Stimulated activated naive CD8-positive, alpha-beta T cell treated with anti-CD3 and anti-CD28 coated beads, Interleukin-15, Interleukin-2, amounts not matched to agents 100 ng/mL and 50 ng/mL, for 24 hours (primary cell): ENCODE measurements around the gene SH3BP4.

Source experiments
- H3K27ac Mint-ChIP-seq: one replicate; pipeline ENCODE4 v1.8.0; 2021; ENCODE audit warnings: mild to moderate bottlenecking, mixed read lengths
- H3K27me3 Mint-ChIP-seq: one replicate; pipeline ENCODE4 v1.8.0; 2021; ENCODE audit warnings: mixed read lengths
- H3K36me3 Mint-ChIP-seq: one replicate; pipeline ENCODE4 v1.8.0; 2021; ENCODE audit warnings: low read depth, mixed read lengths
- H3K4me1 Mint-ChIP-seq: one replicate; pipeline ENCODE4 v1.8.0; 2021; ENCODE audit warnings: low read depth, mixed read lengths
- H3K4me3 Mint-ChIP-seq: one replicate; pipeline ENCODE4 v1.8.0; 2021; ENCODE audit warnings: mild to moderate bottlenecking, mixed read lengths
- H3K9me3 Mint-ChIP-seq: one replicate; pipeline ENCODE4 v1.8.0; 2021; ENCODE audit warnings: mixed read lengths

Gene SH3BP4

GRCh38 chr2:235059161-235059560, 107.3 kb downstream of the SH3BP4 start:
- H3K36me3 Mint-ChIP-seq, result no peaks in the 10 kb centered on the region
- no peak overlapping the region for H3K4me3 Mint-ChIP-seq
- no peaks in the 10 kb centered on the region for H3K9me3 Mint-ChIP-seq
- peaks cover 16% of the 10 kb centered on the region for H3K27me3 Mint-ChIP-seq
- H3K4me1 Mint-ChIP-seq, result no peaks in the 10 kb centered on the region
- no peak overlapping the region for H3K27ac Mint-ChIP-seq

GRCh38 chr2:235061656-235062055, 109.8 kb downstream of the SH3BP4 start:
- no peaks in the 10 kb centered on the region for H3K9me3 Mint-ChIP-seq
- no peak overlapping the region for H3K4me3 Mint-ChIP-seq
- no peak overlapping the region for H3K27ac Mint-ChIP-seq

GRCh38 chr2:235063471-235063961, 111.7 kb downstream of the SH3BP4 start:
- Mint-ChIP-seq H3K9me3 (peaks cover 1% of the 10 kb centered on the region), H3K27me3 (peaks cover 23% of the 10 kb centered on the region), H3K4me1 (no peaks in the 10 kb centered on the region), H3K27ac (no peak overlapping the region), H3K4me3 (no peak overlapping the region), H3K36me3 (no peaks in the 10 kb centered on the region)

More at GRCh38 chr2:235061656-235062055, 109.8 kb downstream of the SH3BP4 start:
- Mint-ChIP-seq H3K36me3 (no peaks in the 10 kb centered on the region), H3K27me3 (peaks cover 21% of the 10 kb centered on the region), H3K4me1 (no peaks in the 10 kb centered on the region)

GRCh38 chr2:235064976-235065375, 113.2 kb downstream of the SH3BP4 start:
- H3K4me3 Mint-ChIP-seq, result no peak overlapping the region
- H3K9me3 Mint-ChIP-seq, result peaks cover 9% of the 10 kb centered on the region
- H3K27me3 Mint-ChIP-seq, result peaks cover 24% of the 10 kb centered on the region
- H3K27ac Mint-ChIP-seq, result no peak overlapping the region
- H3K36me3 Mint-ChIP-seq, result no peaks in the 10 kb centered on the region
- no peaks in the 10 kb centered on the region for H3K4me1 Mint-ChIP-seq

GRCh38 chr2:235066490-235066889, 114.7 kb downstream of the SH3BP4 start:
- Mint-ChIP-seq H3K9me3 (peaks cover 9% of the 10 kb centered on the region), H3K4me1 (no peaks in the 10 kb centered on the region), H3K27ac (no peak overlapping the region), H3K36me3 (no peaks in the 10 kb centered on the region), H3K4me3 (no peak overlapping the region), H3K27me3 (peaks cover 18% of the 10 kb centered on the region)

GRCh38 chr2:235066895-235067294, 115.1 kb downstream of the SH3BP4 start:
- H3K27ac Mint-ChIP-seq, result no peak overlapping the region
- no peaks in the 10 kb centered on the region for H3K36me3 Mint-ChIP-seq
- H3K4me1 Mint-ChIP-seq, result no peaks in the 10 kb centered on the region
- no peak overlapping the region for H3K4me3 Mint-ChIP-seq
- peaks cover 9% of the 10 kb centered on the region for H3K9me3 Mint-ChIP-seq
- H3K27me3 Mint-ChIP-seq, result peaks cover 18% of the 10 kb centered on the region

- H3K27ac Mint-ChIP-seq, result no peak overlapping the region
- H3K4me3 Mint-ChIP-seq, result no peak overlapping the region
- H3K36me3 Mint-ChIP-seq, result no peaks in the 10 kb centered on the region
- H3K27me3 Mint-ChIP-seq, result peaks cover 18% of the 10 kb centered on the region
- H3K4me1 Mint-ChIP-seq, result no peaks in the 10 kb centered on the region
- peaks cover 9% of the 10 kb centered on the region for H3K9me3 Mint-ChIP-seq
Observed at GRCh38 chr2:235068701-235069100, 116.9 kb downstream of the SH3BP4 start.

- Mint-ChIP-seq H3K27me3 (peaks cover 13% of the 10 kb centered on the region), H3K4me3 (no peak overlapping the region), H3K9me3 (peaks cover 9% of the 10 kb centered on the region), H3K36me3 (no peaks in the 10 kb centered on the region), H3K27ac (no peak overlapping the region), H3K4me1 (no peaks in the 10 kb centered on the region)
Observed at GRCh38 chr2:235070063-235070706, 118.4 kb downstream of the SH3BP4 start.

GRCh38 chr2:235073868-235074413, 122.1 kb downstream of the SH3BP4 start:
- no peak overlapping the region for H3K27ac Mint-ChIP-seq
- peaks cover 6% of the 10 kb centered on the region for H3K27me3 Mint-ChIP-seq
- peaks cover 3% of the 10 kb centered on the region for H3K9me3 Mint-ChIP-seq
- no peaks in the 10 kb centered on the region for H3K36me3 Mint-ChIP-seq
- no peaks in the 10 kb centered on the region for H3K4me1 Mint-ChIP-seq
- H3K4me3 Mint-ChIP-seq, result no peak overlapping the region

GRCh38 chr2:235077046-235077445, 125.2 kb downstream of the SH3BP4 start:
- Mint-ChIP-seq H3K27me3 (no peaks in the 10 kb centered on the region), H3K4me1 (no peaks in the 10 kb centered on the region), H3K4me3 (no peak overlapping the region), H3K27ac (no peak overlapping the region), H3K36me3 (no peaks in the 10 kb centered on the region), H3K9me3 (no peaks in the 10 kb centered on the region)

- Mint-ChIP-seq H3K27ac (no peak overlapping the region), H3K9me3 (no peaks in the 10 kb centered on the region), H3K36me3 (no peaks in the 10 kb centered on the region), H3K4me1 (no peaks in the 10 kb centered on the region), H3K4me3 (no peak overlapping the region), H3K27me3 (no peaks in the 10 kb centered on the region)
Observed at GRCh38 chr2:235078182-235078581, 126.4 kb downstream of the SH3BP4 start.

GRCh38 chr2:235078914-235079472, 127.2 kb downstream of the SH3BP4 start:
- Mint-ChIP-seq H3K4me3 (no peak overlapping the region), H3K27ac (no peak overlapping the region), H3K36me3 (no peaks in the 10 kb centered on the region), H3K4me1 (no peaks in the 10 kb centered on the region), H3K9me3 (no peaks in the 10 kb centered on the region), H3K27me3 (no peaks in the 10 kb centered on the region)

- H3K36me3 Mint-ChIP-seq, result no peaks in the 10 kb centered on the region
- H3K27me3 Mint-ChIP-seq, result no peaks in the 10 kb centered on the region
- peaks cover under 1% of the 10 kb centered on the region for H3K9me3 Mint-ChIP-seq
- no peak overlapping the region for H3K27ac Mint-ChIP-seq
- H3K4me1 Mint-ChIP-seq, result no peaks in the 10 kb centered on the region
- H3K4me3 Mint-ChIP-seq, result no peak overlapping the region
Observed at GRCh38 chr2:235080101-235080500, 128.3 kb downstream of the SH3BP4 start.

- H3K4me1 Mint-ChIP-seq, result no peaks in the 10 kb centered on the region
- H3K27me3 Mint-ChIP-seq, result peaks cover 10% of the 10 kb centered on the region
- H3K4me3 Mint-ChIP-seq, result no peak overlapping the region
- peaks cover 7% of the 10 kb centered on the region for H3K9me3 Mint-ChIP-seq
- H3K36me3 Mint-ChIP-seq, result no peaks in the 10 kb centered on the region
- H3K27ac Mint-ChIP-seq, result no peak overlapping the region
Observed at GRCh38 chr2:235082578-235083338, 130.9 kb downstream of the SH3BP4 start.

- Mint-ChIP-seq H3K36me3 (no peaks in the 10 kb centered on the region), H3K4me1 (no peaks in the 10 kb centered on the region), H3K27me3 (peaks cover 10% of the 10 kb centered on the region), H3K9me3 (peaks cover 7% of the 10 kb centered on the region), H3K4me3 (no peak overlapping the region), H3K27ac (no peak overlapping the region)
Observed at GRCh38 chr2:235083822-235084221, 132.0 kb downstream of the SH3BP4 start.
